HG02763 (cell line): ENCODE data around the gene PSMD14.

Experiments used
- ATAC-seq: cut with Tn5 transposase; IDR thresholded peaks from one replicate; pipeline ENCODE4 v1.9.1; 2021; ENCODE audit warnings: mild to moderate bottlenecking, moderate library complexity; ENCODE audit not compliant: unreplicated experiment

PSMD14 gene

DNA sequence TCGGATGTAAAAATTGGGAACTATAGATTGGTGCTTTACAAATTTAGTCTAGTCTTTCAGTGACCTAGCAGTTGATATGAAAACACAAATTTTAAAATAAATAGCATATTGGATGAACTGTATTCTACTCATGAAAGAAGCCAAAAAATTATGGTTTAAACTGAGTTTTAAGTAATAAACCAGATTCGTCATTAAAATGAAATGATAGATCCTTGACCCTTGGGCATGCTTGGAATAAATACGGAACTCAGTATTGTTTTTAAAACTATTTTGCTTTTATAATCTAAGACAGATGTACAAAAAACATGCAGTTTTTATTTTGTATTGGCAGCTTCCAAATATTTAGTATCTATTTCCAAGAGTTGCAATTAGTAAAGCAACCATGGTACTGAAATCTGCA, 73.3 kb downstream of the PSMD14 start:
- ATAC-seq, result no peak

DNA sequence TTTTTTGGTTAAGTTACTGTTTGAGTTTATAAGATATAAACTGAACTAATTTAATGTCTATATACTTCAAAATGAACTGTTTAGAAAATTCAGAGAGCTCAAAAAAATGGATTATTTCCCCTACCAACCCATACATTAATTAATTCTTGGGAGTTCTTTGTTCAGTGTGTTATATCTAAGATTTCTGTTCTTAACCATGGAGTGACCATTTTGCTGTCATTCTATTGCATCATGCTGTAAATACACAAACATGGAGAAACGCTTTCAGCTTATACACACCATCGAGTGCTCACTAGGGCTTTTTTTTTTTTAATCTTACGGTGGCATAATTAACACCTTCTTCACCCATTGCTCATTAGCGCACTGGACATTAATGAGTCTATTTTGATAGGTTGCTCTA, 74.5 kb downstream of the PSMD14 start:
- no peak for ATAC-seq

DNA sequence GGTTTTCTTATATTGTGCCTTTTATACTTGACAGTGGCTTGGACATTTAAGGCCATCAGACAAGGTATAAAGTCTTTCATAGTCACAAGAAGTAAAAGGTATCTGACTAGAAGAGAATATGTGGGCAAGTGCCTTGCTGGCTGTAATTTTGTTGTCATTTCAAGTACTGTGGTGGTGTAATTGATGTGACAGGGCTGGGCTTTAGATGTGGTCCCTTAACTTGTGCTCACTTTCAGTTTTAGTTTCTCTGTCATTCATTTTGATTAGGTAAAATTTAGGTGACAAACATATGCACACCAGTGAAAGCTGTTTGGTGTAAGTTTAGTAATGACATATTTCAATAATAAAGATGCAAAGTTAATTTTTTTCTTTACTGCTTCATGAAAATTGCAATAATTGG, 76.6 kb downstream of the PSMD14 start:
- peak; percentile 67 for ATAC-seq

- peak; percentile 68 for ATAC-seq
Measured at GRCh38 chr2:161386228-161386824, 78.1 kb downstream of the PSMD14 start.

GRCh38 chr2:161388146-161388779, 80.0 kb downstream of the PSMD14 start:
- no peak for ATAC-seq

DNA sequence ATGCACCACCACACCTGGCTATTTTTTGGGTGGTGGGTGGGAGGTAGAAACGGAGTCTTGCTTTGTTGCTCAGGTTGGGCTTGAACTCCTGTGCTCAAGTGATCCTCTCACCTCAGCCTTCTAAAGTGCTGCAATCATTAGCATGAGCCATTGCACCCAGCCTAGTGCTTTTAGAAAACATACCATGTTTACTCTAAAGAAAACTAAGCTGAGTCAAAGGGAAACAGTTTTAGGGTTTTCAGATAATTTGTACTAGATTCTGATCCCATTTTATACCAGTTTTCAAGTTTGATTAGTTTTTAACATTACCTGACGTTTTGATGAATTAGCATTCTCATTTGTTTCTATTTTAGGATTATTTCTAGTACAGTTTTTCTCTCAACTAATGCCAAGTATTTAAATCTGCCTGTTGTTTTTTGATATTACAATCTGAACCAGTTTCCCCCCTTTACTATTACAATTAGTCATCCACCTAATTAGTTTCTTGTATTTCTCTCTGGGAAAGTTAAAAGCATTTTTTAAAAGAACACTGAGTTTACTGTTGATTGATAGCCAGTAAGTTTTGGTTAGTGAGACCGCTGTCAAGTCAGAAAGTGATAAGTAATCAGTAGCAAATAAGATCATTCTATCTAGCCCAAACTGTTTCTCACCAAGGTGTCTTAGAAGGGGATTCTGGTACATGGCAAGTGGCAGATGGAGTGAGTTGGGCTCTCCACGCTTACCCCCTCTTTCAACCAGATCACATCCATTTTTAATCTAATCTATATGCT, 83.7 kb downstream of the PSMD14 start:
- no peak for ATAC-seq

GRCh38 chr2:161400076-161400475, 91.9 kb downstream of the PSMD14 start:
- no peak for ATAC-seq

- no peak for ATAC-seq
Measured at GRCh38 chr2:161402297-161402696, 94.1 kb downstream of the PSMD14 start.

GRCh38 chr2:161406316-161406715, 98.1 kb downstream of the PSMD14 start:
- ATAC-seq, result no peak

GRCh38 chr2:161407597-161407996, 99.4 kb downstream of the PSMD14 start:
- ATAC-seq, result no peak

DNA sequence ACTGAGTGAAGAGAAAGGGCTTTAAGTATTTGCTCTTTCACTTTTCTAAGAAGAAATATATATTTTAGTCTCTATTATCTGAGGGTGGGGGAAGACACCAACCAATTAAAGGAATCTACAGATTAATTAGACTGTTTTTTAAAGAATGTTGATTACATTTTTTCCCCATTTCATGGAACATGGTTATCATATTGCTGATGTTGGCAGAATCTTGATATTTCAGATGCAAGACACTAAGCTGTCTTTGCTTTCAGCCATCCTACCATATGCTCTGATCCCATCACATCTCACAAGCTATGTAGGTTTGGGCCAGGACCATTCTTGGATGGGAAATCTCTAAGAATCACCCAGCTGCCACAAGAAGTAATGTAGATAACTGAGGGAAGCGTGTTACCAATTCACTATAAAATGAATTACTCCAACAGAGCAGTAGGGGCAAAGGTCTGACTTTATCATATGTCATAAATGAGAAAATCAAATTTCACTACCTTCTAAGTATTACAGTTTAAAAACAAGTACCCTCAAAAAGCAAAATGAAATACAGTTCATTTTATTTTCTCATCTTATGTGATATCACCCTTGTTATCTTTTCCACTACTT, 101.2 kb downstream of the PSMD14 start:
- no peak for ATAC-seq

- no peak for ATAC-seq
Measured at GRCh38 chr2:161412346-161412745, 104.1 kb downstream of the PSMD14 start.

- ATAC-seq, result no peak
Measured at GRCh38 chr2:161414042-161415033, 106.1 kb downstream of the PSMD14 start.

DNA sequence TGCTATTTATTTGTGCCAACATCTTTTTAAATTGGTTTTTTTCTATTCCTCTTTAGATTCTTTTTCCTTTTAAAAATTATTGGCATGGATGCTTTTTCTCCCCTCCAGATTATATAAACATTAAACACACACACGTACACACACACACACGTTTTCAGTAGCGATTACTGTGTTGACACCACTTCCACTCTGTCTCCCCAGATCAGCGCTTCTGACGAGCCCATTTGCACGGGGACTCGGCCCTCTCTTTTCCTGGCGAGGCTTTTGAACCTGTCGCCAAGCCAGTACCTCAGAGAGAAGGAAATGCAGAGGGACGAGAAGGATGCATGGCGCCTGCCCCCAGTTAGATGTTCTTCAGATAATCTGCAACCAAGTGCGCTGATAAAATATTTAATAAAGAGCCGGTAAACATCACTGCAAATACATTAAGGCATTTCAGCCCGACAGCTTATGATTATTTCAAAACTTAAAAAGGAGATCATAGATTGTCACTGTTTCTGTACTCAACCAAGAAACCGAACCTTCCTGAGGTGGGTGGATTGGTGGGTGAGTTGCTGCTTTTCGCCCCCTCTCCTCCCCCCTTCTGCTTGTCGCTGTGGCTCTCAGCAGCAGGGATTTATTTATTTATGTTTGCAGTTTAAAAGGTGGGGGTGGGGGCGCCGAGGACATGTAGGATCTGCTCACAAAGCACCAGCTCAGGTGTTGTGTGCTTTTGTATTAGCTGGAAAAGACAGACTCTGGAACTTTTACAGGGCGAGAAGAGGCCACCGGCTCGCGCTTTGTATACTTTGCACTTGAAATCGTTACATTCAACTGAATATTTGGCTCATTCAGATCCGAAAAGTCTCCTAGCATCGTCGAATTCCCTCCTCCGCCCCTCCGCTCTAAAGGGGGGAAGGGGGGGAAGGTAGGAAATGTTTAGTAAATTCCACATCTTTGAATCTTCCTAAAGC, 107.1 kb downstream of the PSMD14 start:
- ATAC-seq, result no peak

DNA sequence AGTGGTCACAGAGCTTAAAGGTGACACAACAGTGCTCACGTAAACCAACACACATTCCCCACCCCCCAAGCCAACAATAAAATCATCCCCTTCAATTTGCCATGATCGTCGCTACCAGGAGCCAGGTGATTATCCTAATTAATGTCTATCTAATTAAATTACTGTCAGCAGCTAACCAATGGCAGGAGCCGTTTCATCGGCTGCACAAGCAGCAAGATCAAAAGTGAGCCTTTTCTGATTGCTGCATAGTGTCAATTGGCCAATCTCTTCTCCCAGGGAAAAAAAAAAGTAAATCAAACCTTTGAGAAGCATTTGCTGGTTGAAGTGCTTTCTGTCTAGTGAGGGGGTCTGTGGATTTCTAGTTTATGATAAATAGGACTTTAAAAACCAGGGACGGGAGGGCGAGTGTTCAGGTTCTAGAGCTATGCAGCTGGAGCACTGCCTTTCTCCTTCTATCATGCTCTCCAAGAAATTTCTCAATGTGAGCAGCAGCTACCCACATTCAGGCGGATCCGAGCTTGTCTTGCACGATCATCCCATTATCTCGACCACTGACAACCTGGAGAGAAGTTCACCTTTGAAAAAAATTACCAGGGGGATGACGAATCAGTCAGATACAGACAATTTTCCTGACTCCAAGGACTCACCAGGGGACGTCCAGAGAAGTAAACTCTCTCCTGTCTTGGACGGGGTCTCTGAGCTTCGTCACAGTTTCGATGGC, 107.9 kb downstream of the PSMD14 start, which contains the start of gene TBR1:
Gene TBR1, plus strand, starts transcription at position 311 of the 721 bp plus-strand sequence. Its CDS starts 114 bp downstream, at position 425.
- no peak for ATAC-seq

DNA sequence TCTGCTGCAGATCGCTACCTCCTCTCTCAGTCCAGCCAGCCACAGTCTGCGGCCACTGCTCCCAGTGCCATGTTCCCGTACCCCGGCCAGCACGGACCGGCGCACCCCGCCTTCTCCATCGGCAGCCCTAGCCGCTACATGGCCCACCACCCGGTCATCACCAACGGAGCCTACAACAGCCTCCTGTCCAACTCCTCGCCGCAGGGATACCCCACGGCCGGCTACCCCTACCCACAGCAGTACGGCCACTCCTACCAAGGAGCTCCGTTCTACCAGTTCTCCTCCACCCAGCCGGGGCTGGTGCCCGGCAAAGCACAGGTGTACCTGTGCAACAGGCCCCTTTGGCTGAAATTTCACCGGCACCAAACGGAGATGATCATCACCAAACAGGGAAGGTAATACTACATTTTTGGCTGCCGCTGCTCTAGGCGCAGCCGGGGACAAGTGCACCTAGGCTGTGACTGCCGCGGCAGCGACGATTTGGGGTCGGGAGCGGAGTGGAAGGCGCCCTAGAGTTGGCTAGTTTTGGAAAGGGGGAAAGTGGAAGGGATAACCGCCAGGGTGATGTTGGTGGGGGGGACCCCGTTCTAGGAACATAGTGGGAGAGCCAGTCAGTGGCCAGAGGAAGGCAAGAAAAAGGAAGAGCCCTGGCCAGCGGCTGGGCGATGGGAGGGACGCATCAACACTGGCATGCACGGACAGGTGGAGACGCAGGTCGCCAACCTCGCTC, 108.6 kb downstream of the PSMD14 start:
- no peak for ATAC-seq

GRCh38 chr2:161417438-161418274, 109.4 kb downstream of the PSMD14 start:
- ATAC-seq, result no peak
